KMS-11 (cell line): Measurements from ENCODE around the gene PGK1.

Source experiments
- H2AFZ ChIP-seq: fragments of 200-600 bp; sonication (generic); 2 replicates; pipeline ENCODE4 v1.6.1; 2016; ENCODE audit warnings: antibody characterized with exemption, mixed run types, low read depth
- H3K27ac ChIP-seq: fragments of 200-600 bp; sonication (generic); 2 replicates; pipeline ENCODE4 v1.6.1; 2016; ENCODE audit warnings: mild to moderate bottlenecking, mixed run types
- H3K27me3 ChIP-seq: fragments of 200-600 bp; sonication (generic); 2 replicates; pipeline ENCODE4 v1.6.1; 2017; ENCODE audit warnings: mild to moderate bottlenecking, low read depth, mixed run types, moderate library complexity; ENCODE audit not compliant: insufficient read depth
- H3K36me3 ChIP-seq: fragments of 200-600 bp; sonication (generic); 2 replicates; pipeline ENCODE4 v1.6.1; 2017; ENCODE audit warnings: mild to moderate bottlenecking, mixed run types; ENCODE audit not compliant: insufficient read depth
- H3K4me1 ChIP-seq: fragments of 200-600 bp; sonication (generic); 2 replicates; pipeline ENCODE4 v1.6.1; 2016; ENCODE audit warnings: mild to moderate bottlenecking, low read depth, mixed run types; ENCODE audit not compliant: poor library complexity, severe bottlenecking
- H3K4me2 ChIP-seq: fragments of 200-600 bp; sonication (generic); 2 replicates; pipeline ENCODE4 v1.7.0; 2016; ENCODE audit warnings: mild to moderate bottlenecking, mixed run types
- H3K4me3 ChIP-seq: fragments of 200-600 bp; sonication (generic); IDR thresholded peaks from 2 replicates; pipeline ENCODE4 v1.6.1; 2017; ENCODE audit warnings: low read depth, low read length, mixed read lengths; ENCODE audit not compliant: insufficient read depth
- H3K79me2 ChIP-seq: fragments of 200-600 bp; sonication (generic); 2 replicates; pipeline ENCODE4 v1.6.1; 2016; ENCODE audit warnings: low read depth, mixed run types; ENCODE audit not compliant: insufficient read depth
- H3K9ac ChIP-seq: fragments of 200-600 bp; sonication (generic); 2 replicates; pipeline ENCODE4 v1.6.1; 2016; ENCODE audit warnings: mild to moderate bottlenecking, mixed run types
- H4K20me1 ChIP-seq: fragments of 200-600 bp; sonication (generic); 2 replicates; pipeline ENCODE4 v1.6.1; 2016; ENCODE audit warnings: mild to moderate bottlenecking, mixed run types; ENCODE audit not compliant: insufficient read depth
- TF ChIP-seq, protein P1 (sequence below): fragments of 200-600 bp; sonication (generic); conservative IDR thresholded peaks from 2 replicates; pipeline ENCODE4 v1.6.1; 2017; ENCODE audit warnings: low read depth, mild to moderate bottlenecking, antibody characterized with exemption, low read length, moderate library complexity, mixed read lengths

Gene PGK1

DNA sequence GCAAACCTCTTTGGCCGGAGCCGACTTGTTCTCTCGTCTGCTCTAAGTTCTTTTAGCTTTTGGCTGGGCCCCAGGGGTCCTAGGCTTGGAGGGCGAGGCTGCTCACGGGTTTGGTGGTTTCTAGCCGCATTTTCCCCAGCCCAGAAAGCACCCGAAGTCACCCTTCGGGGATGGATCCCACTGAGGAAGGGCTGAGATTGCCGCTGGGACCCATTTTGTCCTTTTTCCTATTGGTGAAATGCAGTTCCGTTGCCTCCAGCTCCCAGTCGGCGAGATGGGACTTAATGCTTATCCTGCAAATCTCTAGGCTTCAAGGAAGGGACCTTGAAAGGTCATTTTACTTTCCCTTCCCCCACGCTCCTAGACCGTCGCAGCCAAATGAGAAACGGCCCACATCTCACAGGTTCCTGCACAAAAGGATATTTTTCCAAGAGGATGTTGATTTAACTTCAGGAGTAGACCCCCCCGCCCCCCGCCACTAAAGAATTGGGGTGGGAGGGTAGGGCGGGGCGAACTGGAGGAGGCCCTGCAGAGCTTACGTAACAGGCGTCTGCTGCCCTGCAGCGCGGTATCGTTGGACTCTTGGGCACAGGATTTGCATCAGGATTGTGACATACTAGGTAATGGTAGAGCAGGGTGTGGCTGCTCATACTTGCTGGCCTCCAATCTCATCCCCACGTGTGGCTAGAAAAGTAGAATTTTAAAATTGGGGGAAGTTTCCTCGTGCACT, 564 bp downstream of the PGK1 start:
- Histone ChIP-seq H3K27ac (peak overlapping the region; percentile 74), H4K20me1 (peaks cover 31% of the 10 kb centered on the region), H3K4me2 (peak overlapping the region; percentile 68), H3K27me3 (no peaks in the 10 kb centered on the region), H3K4me1 (peaks cover 47% of the 10 kb centered on the region), H3K4me3 (no peak overlapping the region), H3K36me3 (no peaks in the 10 kb centered on the region), H3K9ac (peak overlapping the region; percentile 76; the same call in 1 of the 2 replicates), H2AFZ (peak overlapping the region; percentile 57; the same call in 1 of the 2 replicates), H3K79me2 (peaks cover 55% of the 10 kb centered on the region)
- TF ChIP-seq, protein P1, sequence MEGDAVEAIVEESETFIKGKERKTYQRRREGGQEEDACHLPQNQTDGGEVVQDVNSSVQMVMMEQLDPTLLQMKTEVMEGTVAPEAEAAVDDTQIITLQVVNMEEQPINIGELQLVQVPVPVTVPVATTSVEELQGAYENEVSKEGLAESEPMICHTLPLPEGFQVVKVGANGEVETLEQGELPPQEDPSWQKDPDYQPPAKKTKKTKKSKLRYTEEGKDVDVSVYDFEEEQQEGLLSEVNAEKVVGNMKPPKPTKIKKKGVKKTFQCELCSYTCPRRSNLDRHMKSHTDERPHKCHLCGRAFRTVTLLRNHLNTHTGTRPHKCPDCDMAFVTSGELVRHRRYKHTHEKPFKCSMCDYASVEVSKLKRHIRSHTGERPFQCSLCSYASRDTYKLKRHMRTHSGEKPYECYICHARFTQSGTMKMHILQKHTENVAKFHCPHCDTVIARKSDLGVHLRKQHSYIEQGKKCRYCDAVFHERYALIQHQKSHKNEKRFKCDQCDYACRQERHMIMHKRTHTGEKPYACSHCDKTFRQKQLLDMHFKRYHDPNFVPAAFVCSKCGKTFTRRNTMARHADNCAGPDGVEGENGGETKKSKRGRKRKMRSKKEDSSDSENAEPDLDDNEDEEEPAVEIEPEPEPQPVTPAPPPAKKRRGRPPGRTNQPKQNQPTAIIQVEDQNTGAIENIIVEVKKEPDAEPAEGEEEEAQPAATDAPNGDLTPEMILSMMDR, result no peak

- peak overlapping the region; percentile 68 for H3K4me2 ChIP-seq
- TF ChIP-seq, protein P1, result no peak
- peaks cover 33% of the 10 kb centered on the region for H4K20me1 ChIP-seq
- H3K36me3 ChIP-seq, result no peaks in the 10 kb centered on the region
- no peak overlapping the region for H3K27ac ChIP-seq
- H2AFZ ChIP-seq, result no peak overlapping the region
- H3K9ac ChIP-seq, result no peak overlapping the region
- H3K27me3 ChIP-seq, result no peaks in the 10 kb centered on the region
- H3K4me3 ChIP-seq, result no peak overlapping the region
- H3K79me2 ChIP-seq, result peaks cover 66% of the 10 kb centered on the region
- peaks cover 51% of the 10 kb centered on the region for H3K4me1 ChIP-seq
Measured at GRCh38 chrX:78105944-78106650, 2.0 kb downstream of the PGK1 start.

GRCh38 chrX:78106651-78106986, 2.6 kb downstream of the PGK1 start:
- Histone ChIP-seq H3K4me3 (no peak overlapping the region), H3K79me2 (peaks cover 72% of the 10 kb centered on the region), H3K36me3 (no peaks in the 10 kb centered on the region), H3K27ac (no peak overlapping the region), H3K4me2 (peak overlapping the region; percentile 68; the same call in 1 of the 2 replicates), H3K27me3 (no peaks in the 10 kb centered on the region), H3K9ac (no peak overlapping the region), H3K4me1 (peaks cover 51% of the 10 kb centered on the region), H4K20me1 (peaks cover 33% of the 10 kb centered on the region), H2AFZ (no peak overlapping the region)
- TF ChIP-seq, protein P1, result no peak

DNA sequence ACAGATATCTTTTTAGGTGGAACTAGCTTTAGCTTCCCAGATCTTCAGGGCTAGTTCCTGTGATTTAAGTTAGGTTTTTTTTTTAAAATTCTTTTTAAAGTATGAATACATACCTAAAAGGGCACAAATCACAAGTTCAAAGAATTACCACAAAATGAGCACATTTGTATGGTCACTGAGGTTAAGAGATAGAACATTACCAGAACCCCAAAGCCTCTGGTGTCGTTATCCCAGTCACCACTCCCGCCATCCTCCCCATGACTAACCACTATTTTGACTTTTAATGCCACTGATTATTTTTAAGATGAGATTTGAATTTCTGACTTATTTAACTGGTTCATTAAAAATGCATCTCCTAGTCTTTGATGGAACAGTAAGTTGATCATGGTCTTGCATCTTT, 5.4 kb downstream of the PGK1 start:
- Histone ChIP-seq H3K4me2 (no peak overlapping the region), H3K27me3 (no peaks in the 10 kb centered on the region), H3K79me2 (peaks cover 85% of the 10 kb centered on the region), H4K20me1 (peaks cover 33% of the 10 kb centered on the region), H3K36me3 (peaks cover 12% of the 10 kb centered on the region; the same call in 1 of the 2 replicates), H3K9ac (no peak overlapping the region), H3K4me3 (no peak overlapping the region), H2AFZ (no peak overlapping the region), H3K4me1 (peaks cover 45% of the 10 kb centered on the region), H3K27ac (no peak overlapping the region)
- TF ChIP-seq, protein P1, result no peak
